PC-9 (cell line): ENCODE results near the gene PPARA.

Experiments used
- CTCF ChIP-seq: fragments of 200-600 bp; sonication (generic); conservative IDR thresholded peaks from 2 replicates; pipeline ENCODE4 v1.6.1; 2017; ENCODE audit warnings: mixed run types, antibody characterized with exemption, mild to moderate bottlenecking, moderate library complexity
- EZH2 ChIP-seq: fragments of 200-600 bp; sonication (generic); IDR thresholded peaks from 2 replicates; pipeline ENCODE4 v1.8.0; 2017; ENCODE audit warnings: antibody characterized with exemption, low read depth

GRCh38 chr22:46110215-46110614 lies 40.1 kb upstream of the PPARA start:
- TF ChIP-seq CTCF (no peak), EZH2 (no peak)
